Mesenchymal stem cell (in vitro differentiated cells and primary cell): Measurements from ENCODE around the gene PRDM7.

ENCODE experiments used
- DNase-seq: peaks from one replicate; pipeline ENCODE4 v3.0.0-alpha.2; 2013
- H2AFZ ChIP-seq: one replicate; pipeline ENCODE4 v1.6.1; 2013; ENCODE audit warnings: low read depth, mild to moderate bottlenecking, control low read depth, inconsistent platforms, low read length, moderate library complexity
- H2AK5ac ChIP-seq: 2 replicates; pipeline ENCODE4 v1.6.1; 2013; ENCODE audit warnings: low read length, moderate library complexity, mild to moderate bottlenecking, inconsistent platforms; ENCODE audit not compliant: severe bottlenecking
- H2BK120ac ChIP-seq: one replicate; pipeline ENCODE4 v1.6.1; 2013; ENCODE audit warnings: low read depth, mild to moderate bottlenecking, inconsistent platforms, low read length, moderate library complexity
- H2BK12ac ChIP-seq, 2 experiments: one replicate each; pipeline ENCODE4 v1.6.1; 2013; ENCODE audit warnings: inconsistent platforms in 2 of 2, low read length in 2 of 2, mild to moderate bottlenecking in 2 of 2, moderate library complexity in 2 of 2, control low read depth in 1 of 2
- H2BK15ac ChIP-seq: one replicate; pipeline ENCODE4 v1.6.1; 2013; ENCODE audit warnings: mild to moderate bottlenecking, low read depth, inconsistent platforms; ENCODE audit not compliant: poor library complexity, severe bottlenecking
- H2BK5ac ChIP-seq: 2 replicates; pipeline ENCODE4 v1.6.1; 2013; ENCODE audit warnings: low read depth, mild to moderate bottlenecking, low read length, control low read depth, inconsistent platforms; ENCODE audit not compliant: poor library complexity, severe bottlenecking
- H3K14ac ChIP-seq, 2 experiments: one replicate each; pipeline ENCODE4 v1.6.1; 2013; ENCODE audit warnings: inconsistent platforms in 2 of 2, low read length in 2 of 2, control low read depth in 1 of 2, mild to moderate bottlenecking in 1 of 2, moderate library complexity in 1 of 2
- H3K18ac ChIP-seq, 2 experiments: one replicate each; pipeline ENCODE4 v1.6.1; 2013; ENCODE audit warnings: inconsistent platforms in 2 of 2, low read length in 2 of 2, control low read depth in 1 of 2, low read depth in 1 of 2, mild to moderate bottlenecking in 1 of 2
- H3K23ac ChIP-seq, 2 experiments: one replicate each; pipeline ENCODE4 v1.6.1; 2013; ENCODE audit warnings: inconsistent platforms in 2 of 2, low read length in 2 of 2, mild to moderate bottlenecking in 2 of 2, moderate library complexity in 2 of 2, control low read depth in 1 of 2
- H3K27ac ChIP-seq: 2 replicates; pipeline ENCODE4 v1.5.1; 2013; ENCODE audit warnings: mild to moderate bottlenecking, moderate library complexity, low read length, control low read depth, inconsistent platforms; ENCODE audit not compliant: poor library complexity, severe bottlenecking
- H3K27me3 ChIP-seq, 2 experiments: 2 replicates each; pipeline versions ENCODE4 v1.6.1 to v1.7.0; 2013; ENCODE audit warnings: low read length in 2 of 2, mild to moderate bottlenecking in 2 of 2, moderate library complexity in 2 of 2, control low read depth in 1 of 2, inconsistent platforms in 1 of 2; ENCODE audit not compliant: control insufficient read depth in 1 of 2, insufficient read depth in 1 of 2
- H3K36me3 ChIP-seq, 2 experiments: 2 replicates each; pipeline versions ENCODE4 v1.6.1 to v1.7.0; 2013; ENCODE audit warnings: low read length in 2 of 2, control low read depth in 1 of 2, inconsistent platforms in 1 of 2, low read depth in 1 of 2, mild to moderate bottlenecking in 1 of 2; ENCODE audit not compliant: insufficient read depth in 2 of 2, control insufficient read depth in 1 of 2
- H3K4ac ChIP-seq, 2 experiments: one replicate each; pipeline ENCODE4 v1.6.1; 2013; ENCODE audit warnings: inconsistent platforms in 2 of 2, low read length in 2 of 2, mild to moderate bottlenecking in 2 of 2, moderate library complexity in 2 of 2, control low read depth in 1 of 2, low read depth in 1 of 2
- H3K4me1 ChIP-seq: 2 replicates; pipeline ENCODE4 v1.6.1; 2013; ENCODE audit warnings: low read depth, low read length, control low read depth; ENCODE audit not compliant: control insufficient read depth, insufficient read depth
- H3K4me2 ChIP-seq: 2 replicates; pipeline ENCODE4 v1.6.1; 2013; ENCODE audit warnings: low read length, mild to moderate bottlenecking, inconsistent platforms; ENCODE audit not compliant: poor library complexity, severe bottlenecking
- H3K4me3 ChIP-seq, 2 experiments: 2 replicates each; pipeline versions ENCODE4 v1.5.1 to v1.7.0; 2013; ENCODE audit warnings: low read length in 2 of 2, mild to moderate bottlenecking in 2 of 2, control low read depth in 1 of 2, low read depth in 1 of 2; ENCODE audit not compliant: insufficient read depth in 1 of 2
- H3K79me1 ChIP-seq: replicated peaks from 2 replicates; pipeline ENCODE4 v1.6.1; 2013; ENCODE audit warnings: mild to moderate bottlenecking, control low read depth, low read length, inconsistent platforms; ENCODE audit not compliant: poor library complexity, severe bottlenecking
- H3K9ac ChIP-seq: 2 replicates; pipeline ENCODE4 v1.7.0; 2013; ENCODE audit warnings: mild to moderate bottlenecking, low read length, moderate library complexity
- H3K9me3 ChIP-seq: 2 replicates; pipeline ENCODE4 v1.7.0; 2013; ENCODE audit warnings: mild to moderate bottlenecking, low read length; ENCODE audit not compliant: control insufficient read depth
- H4K8ac ChIP-seq: one replicate; pipeline ENCODE4 v1.6.1; 2013; ENCODE audit warnings: inconsistent platforms, mild to moderate bottlenecking, low read length, moderate library complexity
- H4K91ac ChIP-seq: one replicate; pipeline ENCODE4 v1.6.1; 2013; ENCODE audit warnings: mild to moderate bottlenecking, low read length, inconsistent platforms
- WGBS: methylation state at CpG from one replicate; pipeline ENCODE4 v1.1.7; 2013; ENCODE audit warnings: mixed read lengths; 5-methylcytosine and 5-hydroxymethylcytosine counted together

PRDM7 gene

DNA sequence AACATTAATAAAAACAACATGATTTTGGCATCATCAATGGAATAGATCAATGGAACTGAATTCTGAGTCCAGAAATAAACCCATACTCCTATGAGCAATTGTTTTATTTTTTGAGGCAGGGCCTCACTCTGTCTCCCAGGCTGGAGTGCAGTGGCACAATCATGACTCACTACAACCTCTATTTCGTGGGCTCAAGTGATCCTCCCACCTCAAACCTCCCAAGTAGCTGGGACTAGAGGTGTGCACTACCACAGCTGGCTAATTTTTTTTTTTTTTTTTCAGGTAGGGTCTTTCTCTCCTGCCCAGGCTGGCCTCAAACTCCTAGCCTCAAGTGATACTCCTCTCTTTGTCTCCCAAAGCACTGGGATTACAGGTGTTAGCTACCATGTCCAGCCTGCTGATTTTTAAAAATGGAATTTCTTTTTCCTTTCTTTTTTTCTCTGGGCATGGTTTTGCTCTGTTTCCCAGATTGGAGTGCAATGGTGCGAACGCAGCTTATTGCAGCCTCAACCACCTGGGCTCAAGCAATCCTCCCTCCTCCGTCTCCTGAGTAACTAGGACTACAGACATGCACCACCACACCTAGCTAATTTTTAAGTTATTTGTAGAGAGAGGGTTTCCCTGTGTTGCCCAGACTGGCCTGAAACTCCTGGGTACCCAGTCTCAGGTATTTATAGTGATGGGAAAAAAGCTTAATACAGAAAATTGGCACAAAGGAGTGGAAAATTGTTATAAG is 7.3 kb upstream of the PRDM7 start:
- Histone ChIP-seq H3K9ac (no peak overlapping the region), H2BK12ac (no peak overlapping the region), H3K14ac (no peak overlapping the region), H3K36me3 (no peaks in the 10 kb centered on the region), H3K79me1 (no peaks in the 10 kb centered on the region), H2AFZ (no peak overlapping the region), H3K27me3 (no peaks in the 10 kb centered on the region), H2BK120ac (no peak overlapping the region), H3K23ac (no peak overlapping the region), H2BK15ac (no peak overlapping the region), H3K4me1 (peaks cover 4% of the 10 kb centered on the region), H2BK5ac (no peak overlapping the region), H2AK5ac (no peak overlapping the region), H4K8ac (no peak overlapping the region), H3K4ac (no peak overlapping the region), H3K27ac (no peak overlapping the region), H3K18ac (no peak overlapping the region), H3K4me2 (no peak overlapping the region), H4K91ac (no peak overlapping the region), H3K4me3 (no peak overlapping the region), H3K9me3 (peaks cover 4% of the 10 kb centered on the region)
- DNase-seq, result no peak
- 11% methylated on average over 1 of the region's 4 CpGs for WGBS

DNA sequence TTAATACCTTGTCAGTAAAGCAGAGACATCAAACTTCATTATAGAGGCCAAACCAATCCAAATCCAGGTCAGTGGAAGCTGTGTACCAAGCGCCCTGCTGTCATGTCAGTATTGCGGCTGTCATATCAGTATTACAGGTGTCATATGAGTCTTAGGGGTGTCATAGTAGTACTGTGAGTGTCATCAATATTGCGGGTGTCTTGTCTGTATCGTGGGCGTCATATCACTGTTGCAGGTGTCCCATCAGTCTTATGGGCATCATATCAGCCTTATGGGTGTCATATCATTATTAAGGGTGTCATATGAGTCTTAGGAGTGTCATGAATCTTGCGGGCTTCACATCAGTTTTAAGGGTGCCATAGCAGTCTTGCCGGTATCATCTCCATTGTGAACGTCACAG is 6.0 kb upstream of the PRDM7 start:
- Histone ChIP-seq H3K27me3 (peaks cover 0 to 3% of the 10 kb centered on the region in 2 experiments), H3K9me3 (peaks cover 4% of the 10 kb centered on the region), H2BK12ac (no peak overlapping the region), H3K9ac (no peak overlapping the region), H2BK5ac (no peak overlapping the region), H3K79me1 (no peaks in the 10 kb centered on the region), H2AK5ac (no peak overlapping the region), H2BK15ac (no peak overlapping the region), H3K23ac (no peak overlapping the region), H3K4me2 (no peak overlapping the region), H3K4ac (no peak overlapping the region), H4K91ac (no peak overlapping the region), H3K18ac (no peak overlapping the region), H3K4me1 (peaks cover 6% of the 10 kb centered on the region), H2BK120ac (no peak overlapping the region), H3K14ac (no peak overlapping the region), H4K8ac (no peak overlapping the region), H3K36me3 (no peaks in the 10 kb centered on the region), H3K27ac (no peak overlapping the region), H2AFZ (no peak overlapping the region), H3K4me3 (no peak overlapping the region)
- DNase-seq, result no peak
- whole genome bisulfite sequencing, result 94% methylated on average over 8 of the region's 8 CpGs

DNA sequence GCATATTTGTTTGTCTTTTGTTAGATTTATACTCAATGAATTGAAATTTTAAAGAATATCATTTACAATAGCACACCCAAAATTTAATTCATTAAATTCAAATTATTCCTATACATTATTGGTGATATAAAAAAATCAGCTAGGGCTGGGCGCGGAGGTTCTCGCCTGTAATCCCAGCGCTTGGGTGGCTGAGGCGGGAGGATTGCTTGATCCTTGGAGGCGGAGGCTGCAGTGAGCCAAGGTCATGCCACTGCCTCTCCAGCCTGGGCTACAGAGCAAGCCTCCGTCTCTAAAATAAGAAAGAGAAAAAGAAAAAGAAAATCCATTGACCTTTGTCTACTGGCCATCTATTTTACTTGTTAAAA is 4.5 kb upstream of the PRDM7 start:
- peaks cover 4% of the 10 kb centered on the region for H3K9me3 ChIP-seq
- peaks cover 4 to 12% of the 10 kb centered on the region in 2 experiments for H3K27me3 ChIP-seq

DNA sequence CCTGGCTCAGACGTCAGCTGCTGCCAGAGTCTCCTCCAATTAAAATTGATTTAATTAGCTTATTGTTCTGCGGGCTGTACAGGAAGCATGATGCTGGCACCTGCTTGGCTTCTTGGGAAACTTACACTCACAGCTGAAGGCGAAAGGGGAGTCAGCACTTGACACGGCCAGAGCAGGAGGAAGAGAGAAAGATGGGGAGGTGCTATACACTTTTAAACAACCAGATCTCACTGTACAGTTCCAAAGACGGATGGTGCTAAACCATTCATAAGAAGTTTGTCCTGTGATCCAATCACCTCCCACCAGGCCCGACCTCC is 1.4 kb upstream of the PRDM7 start:
- no peak overlapping the region for H2AFZ ChIP-seq
- H2AK5ac ChIP-seq, result no peak overlapping the region
- H3K4me3 ChIP-seq, result no peak overlapping the region
- no peak overlapping the region for H3K4me2 ChIP-seq
- H3K27me3 ChIP-seq, result peaks cover 11 to 32% of the 10 kb centered on the region in 2 experiments
- no peak overlapping the region for H2BK120ac ChIP-seq
- 77% methylated on average over 6 of the region's 6 CpGs for WGBS
- H3K36me3 ChIP-seq, result no peaks in the 10 kb centered on the region
- H3K14ac ChIP-seq, result no peak overlapping the region
- H3K18ac ChIP-seq, result no peak overlapping the region
- H3K79me1 ChIP-seq, result no peaks in the 10 kb centered on the region
- DNase-seq, result no peak
- H3K9ac ChIP-seq, result no peak overlapping the region
- peaks cover 4% of the 10 kb centered on the region for H3K9me3 ChIP-seq
- no peak overlapping the region for H2BK12ac ChIP-seq
- no peak overlapping the region for H3K4ac ChIP-seq
- no peak overlapping the region for H4K8ac ChIP-seq
- peaks cover 7% of the 10 kb centered on the region for H3K4me1 ChIP-seq
- H4K91ac ChIP-seq, result no peak overlapping the region
- no peak overlapping the region for H2BK15ac ChIP-seq
- H3K23ac ChIP-seq, result no peak overlapping the region
- no peak overlapping the region for H2BK5ac ChIP-seq
- no peak overlapping the region for H3K27ac ChIP-seq

More for the DNA sequence above, 4.5 kb upstream of the PRDM7 start:
- Histone ChIP-seq H2AK5ac (no peak overlapping the region), H2BK5ac (no peak overlapping the region), H4K91ac (no peak overlapping the region), H3K4me1 (peaks cover 7% of the 10 kb centered on the region), H2BK120ac (no peak overlapping the region), H3K23ac (no peak overlapping the region), H2AFZ (no peak overlapping the region), H3K27ac (no peak overlapping the region), H3K4me3 (no peak overlapping the region), H3K18ac (no peak overlapping the region), H4K8ac (no peak overlapping the region), H3K14ac (no peak overlapping the region), H2BK12ac (no peak overlapping the region), H3K79me1 (no peaks in the 10 kb centered on the region), H3K4me2 (no peak overlapping the region), H3K4ac (no peak overlapping the region), H2BK15ac (no peak overlapping the region), H3K36me3 (no peaks in the 10 kb centered on the region), H3K9ac (no peak overlapping the region)
- WGBS, result 38% methylated on average over 6 of the region's 7 CpGs
- DNase-seq, result no peak
